GM12891 (cell line): ENCODE measurements around the gene TBC1D22A.

Experiments used
- POLR2A ChIP-seq: IDR thresholded peaks from 2 replicates; pipeline ENCODE4 v1.6.1; 2011; ENCODE audit warnings: low read depth, low read length, control low read depth
- POLR2AphosphoS5 ChIP-seq: IDR thresholded peaks from 2 replicates; pipeline ENCODE4 v1.6.1; 2011; ENCODE audit warnings: low read depth, low read length, control low read depth

DNA sequence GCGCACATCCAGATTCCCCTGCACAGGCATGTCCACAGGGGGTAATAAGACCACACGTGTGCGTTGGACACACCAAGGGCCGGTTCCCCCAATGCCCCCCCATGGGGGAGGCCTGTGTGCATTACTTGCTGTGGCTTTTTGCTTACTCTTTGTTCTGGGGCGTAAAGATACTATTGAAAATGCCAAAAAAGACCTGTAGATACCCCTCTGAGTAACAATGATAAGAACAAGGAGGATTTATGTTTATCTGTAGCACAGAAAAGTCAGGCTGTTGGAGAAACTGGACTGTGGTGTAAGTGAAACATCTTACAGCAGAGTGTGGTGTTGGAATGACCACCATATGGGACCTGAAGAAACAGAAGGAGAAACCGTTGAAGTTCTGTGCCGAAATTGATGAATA lies 103.2 kb downstream of the TBC1D22A start:
- TF ChIP-seq POLR2AphosphoS5: no peak
- TF ChIP-seq POLR2A: no peak
